Activated CD8-positive, alpha-beta memory T cell treated with anti-CD3 and anti-CD28 coated beads for 48 hours (primary cell): ENCODE results near the gene CHMP4A.

Experiments used
- DNase-seq, 3 experiments: peaks; one replicate each; pipeline ENCODE4 v3.0.0-alpha.2; 2020; ENCODE audit warnings: low read depth in 2 of 3, low spot score in 2 of 3

Gene CHMP4A

DNA sequence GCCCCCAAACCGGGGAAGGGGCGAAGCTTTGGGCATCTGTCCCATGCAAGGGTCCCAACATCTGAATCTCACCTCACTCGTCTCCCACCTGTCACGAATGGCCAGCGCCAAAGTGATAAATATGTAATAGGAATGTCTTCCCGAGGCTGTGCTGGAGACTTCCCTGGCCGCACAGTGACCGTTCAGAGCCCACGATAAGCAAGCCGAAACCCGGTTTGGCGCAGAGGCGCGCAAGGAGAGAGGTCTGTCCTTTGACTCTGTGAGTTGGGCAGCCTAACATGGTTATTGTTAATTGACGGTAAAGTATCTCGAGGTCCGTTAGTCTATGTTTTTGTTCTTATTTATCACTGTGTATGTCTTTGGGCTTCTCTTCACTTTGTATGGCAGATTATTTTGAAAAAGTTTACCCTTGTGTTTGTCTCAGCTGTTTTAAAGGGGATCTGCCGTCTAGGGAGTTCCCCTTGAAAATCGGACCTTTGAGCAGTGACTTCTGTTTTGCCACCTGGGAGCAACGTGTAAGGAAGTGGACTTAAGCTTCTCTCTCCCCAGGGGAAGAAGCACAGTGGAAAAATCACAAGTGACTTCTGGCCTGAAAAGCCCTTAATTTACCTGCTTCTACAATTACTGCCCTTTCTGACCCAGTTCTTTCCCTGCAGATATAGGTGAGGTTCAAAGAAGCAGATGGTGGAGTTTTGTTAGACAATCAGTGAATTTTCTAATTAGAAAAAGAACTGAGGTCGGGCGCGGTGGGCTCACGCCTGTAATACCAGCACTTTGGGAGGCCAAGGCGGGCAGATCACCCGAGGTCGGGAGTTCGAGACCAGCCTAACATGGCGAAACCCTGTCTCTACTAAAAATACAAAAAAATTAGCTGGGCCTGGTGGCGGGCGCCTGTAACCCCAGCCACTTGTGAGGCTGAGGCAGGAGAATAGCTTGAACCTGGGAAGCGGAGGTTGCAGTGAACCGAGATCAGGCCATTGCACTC, 16.9 kb downstream of the CHMP4A start:
- DNase-seq: no peak

DNA sequence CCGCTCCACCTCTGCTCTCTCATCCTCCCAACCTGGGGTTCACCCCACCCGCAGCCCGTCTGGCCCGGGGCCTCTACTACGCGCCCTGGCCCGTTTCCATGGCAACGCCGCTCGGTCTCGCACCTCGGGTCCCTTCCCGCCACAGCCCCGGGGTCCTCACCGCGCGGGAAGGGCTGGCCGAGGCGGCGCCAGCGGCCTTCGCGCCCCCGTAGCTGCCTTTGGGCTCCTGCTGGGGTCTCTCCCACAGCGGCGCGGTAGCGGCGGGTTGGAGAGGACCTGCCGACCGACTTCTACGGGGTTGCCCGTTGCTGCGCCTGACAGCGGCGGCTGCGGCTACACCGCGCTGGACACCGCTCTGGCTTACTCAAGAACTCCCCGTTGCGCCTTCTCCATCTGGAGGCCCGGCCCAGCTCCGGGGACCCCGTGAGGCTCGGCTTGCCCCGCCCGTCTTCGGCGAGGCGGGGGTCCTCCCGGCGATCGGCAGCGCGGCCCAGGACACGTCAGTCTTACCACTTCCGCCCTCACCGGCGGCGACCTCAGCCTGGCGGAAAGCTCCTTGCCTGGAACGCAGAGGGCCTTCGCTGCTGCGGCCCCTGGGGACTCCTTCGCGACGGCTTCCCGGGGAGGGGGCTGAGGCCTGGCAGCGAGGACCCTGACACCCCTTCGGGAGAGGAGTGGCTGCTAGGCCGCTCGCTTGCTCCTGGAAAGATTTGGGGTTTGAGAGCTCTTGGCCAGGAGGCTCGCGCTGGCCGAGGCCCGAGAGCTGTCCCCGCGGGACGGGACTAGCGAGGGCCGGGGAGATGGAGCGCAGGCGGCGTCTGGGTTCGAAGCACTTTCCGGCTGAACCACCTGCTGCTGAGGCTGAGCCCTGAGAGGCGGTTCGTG, 17.9 kb downstream of the CHMP4A start, which contains the start of gene TM9SF1:
Gene TM9SF1 (minus strand): TSS at position 256 of the 885 bp plus-strand sequence. CDS start 422 bp downstream, outside the sequence.
- DNase-seq: peak; percentile 72 to 84 (median 75)

DNA sequence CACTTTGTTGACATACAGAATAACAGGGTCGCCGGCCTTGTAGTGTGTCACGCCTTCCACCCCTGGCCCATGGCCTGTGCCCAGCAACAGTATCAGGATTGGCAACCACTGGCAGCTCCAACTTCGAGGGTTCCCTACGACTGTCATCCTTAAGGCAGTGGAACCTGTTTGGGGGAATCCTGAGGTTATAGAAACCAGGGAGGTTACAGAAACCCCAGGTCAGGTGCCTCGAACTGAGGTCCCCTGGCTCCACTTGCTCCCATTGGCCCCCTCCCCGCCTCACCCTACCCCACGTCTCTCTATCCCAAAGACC, 18.5 kb downstream of the CHMP4A start:
- DNase-seq: no peak

DNA sequence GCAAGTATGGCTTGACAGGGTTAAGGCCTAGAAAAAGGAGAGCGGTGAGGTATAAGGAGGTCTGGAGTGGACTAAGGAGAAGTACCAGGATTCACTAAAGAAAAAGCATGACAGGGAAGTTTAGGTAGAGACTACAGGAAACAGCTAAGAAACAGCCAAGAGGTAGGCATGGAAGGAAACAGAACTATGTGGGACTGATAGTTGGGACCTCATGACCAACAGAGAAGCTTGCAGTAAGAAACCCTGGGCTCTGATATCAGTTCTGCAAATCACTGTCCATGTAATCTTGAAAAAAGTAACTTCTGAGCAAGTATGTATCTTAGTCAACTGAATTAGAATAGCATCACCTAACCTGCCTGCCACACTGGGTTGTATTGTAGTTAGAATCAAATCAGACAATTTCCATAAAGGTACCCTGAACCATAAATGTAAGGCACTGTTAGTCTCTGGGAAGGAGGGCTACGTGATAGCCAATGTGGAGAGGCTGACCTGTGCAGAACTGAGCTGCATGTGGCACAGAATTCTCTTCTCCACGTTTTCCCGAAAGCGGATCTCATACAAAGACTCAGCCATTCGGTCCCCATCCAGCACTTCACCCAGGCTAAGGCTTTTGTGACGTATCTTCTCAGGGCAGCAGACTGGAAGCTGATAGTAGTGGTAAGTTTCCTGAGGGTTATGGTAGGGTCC, 19.0 kb downstream of the CHMP4A start:
- DNase-seq: no peak

DNA sequence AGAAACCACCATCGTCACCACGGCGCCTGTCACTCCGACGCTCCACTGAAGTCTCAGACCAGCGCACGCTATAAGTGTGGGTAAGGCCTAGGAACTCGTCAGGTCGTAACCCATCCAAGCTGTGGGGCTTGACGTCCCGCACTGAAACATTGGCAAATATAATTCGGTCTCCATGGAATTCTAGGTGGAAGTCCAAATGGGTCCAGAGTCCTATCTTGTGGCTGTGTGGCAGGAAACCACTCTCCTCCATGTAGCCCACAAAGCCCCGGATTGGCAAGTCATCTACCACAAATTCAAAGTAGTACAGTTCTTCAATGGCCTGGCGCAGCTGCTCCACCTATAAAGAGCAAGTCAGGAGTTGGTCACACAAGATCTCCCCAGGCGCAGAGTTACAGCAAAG, 20.4 kb downstream of the CHMP4A start:
- no peak for DNase-seq

DNA sequence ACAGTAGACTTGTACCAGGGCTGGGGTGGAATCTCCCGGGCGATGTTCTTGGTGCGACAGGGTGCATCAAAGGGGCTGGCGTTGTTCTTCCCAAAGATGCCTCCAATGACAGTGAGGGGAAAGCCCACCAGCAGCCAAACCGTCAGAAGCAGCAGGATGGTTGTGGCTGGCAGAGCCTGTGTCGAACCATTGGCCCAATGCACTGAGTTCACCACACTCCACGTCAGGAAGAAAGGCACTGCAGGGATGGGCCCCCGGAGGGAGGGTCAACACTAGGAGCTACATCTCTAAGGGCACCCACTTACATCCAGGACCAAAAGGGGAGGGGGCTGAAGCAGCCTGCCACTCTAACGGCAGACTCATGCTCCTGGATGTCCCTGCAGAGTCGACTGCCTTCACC, 22.9 kb downstream of the CHMP4A start:
- no peak for DNase-seq

GRCh38 chr14:24189460-24189859, 23.8 kb downstream of the CHMP4A start:
- DNase-seq: no peak

DNA sequence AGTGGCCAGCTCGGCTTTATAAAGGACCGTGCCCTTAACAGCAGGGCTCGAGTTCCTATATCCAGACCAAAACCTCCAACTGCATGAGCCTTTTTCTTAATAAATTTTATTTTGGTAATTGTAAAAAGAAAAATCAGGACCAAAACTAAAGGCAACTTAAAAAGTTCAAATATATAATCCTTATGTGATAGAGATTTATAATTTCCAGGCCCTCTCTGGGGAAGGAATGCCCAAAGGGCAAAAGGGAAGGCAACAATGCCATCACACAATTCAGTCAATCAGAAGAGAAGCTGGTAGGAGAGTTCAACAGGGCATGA, 24.3 kb downstream of the CHMP4A start:
- no peak for DNase-seq

- peak; percentile 71 to 90 (median 86) for DNase-seq
Observed at GRCh38 chr14:24188251-24189058, 24.8 kb downstream of the CHMP4A start, which contains the start of gene IPO4. Gene IPO4 (minus strand): TSS chr14:24188816. CDS start chr14:24188787, 29 bp downstream.

- DNase-seq: no peak
Observed at GRCh38 chr14:24187539-24187915, 25.8 kb downstream of the CHMP4A start.

- DNase-seq: no peak
Observed at GRCh38 chr14:24186831-24187538, 26.3 kb downstream of the CHMP4A start.

DNA sequence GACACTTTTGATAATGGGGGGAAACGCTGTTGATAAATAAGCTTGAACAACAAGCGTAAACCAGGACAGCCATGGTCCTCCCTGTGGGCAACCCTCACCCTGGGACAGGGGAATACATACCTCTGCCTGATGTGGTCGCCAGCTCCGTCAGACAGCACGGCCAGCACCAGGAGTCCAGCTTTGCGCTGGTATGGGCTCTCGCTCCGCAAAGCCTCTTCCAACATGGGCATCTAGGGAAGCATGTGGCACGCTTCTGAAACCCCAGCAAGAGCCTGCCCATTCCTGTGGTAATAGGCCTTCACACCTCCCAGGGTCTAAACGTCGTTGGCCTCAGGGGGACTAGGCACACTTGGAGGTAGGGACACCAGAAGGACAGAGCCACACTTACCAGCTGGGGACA, 27.5 kb downstream of the CHMP4A start:
- no peak for DNase-seq

DNA sequence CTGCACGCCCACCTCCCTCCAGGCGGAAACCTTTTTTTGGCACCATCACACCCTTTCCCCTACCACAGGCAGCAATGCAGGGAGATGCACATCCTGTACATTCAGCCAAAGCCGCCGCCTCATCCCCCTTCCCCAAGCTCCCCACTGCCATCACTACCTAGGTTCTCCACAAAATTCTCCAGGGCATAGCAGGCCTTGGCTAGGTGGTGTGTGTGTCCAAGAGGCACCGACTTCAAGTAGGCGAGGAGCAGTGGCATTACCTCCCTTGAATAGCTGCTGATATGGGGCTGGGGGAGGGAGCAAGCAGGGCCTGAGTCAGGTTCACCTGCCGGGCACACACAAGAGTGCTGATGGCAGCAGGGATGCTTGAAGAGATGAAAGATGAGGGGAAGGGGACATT, 28.3 kb downstream of the CHMP4A start:
- DNase-seq: no peak

- no peak for DNase-seq
Observed at GRCh38 chr14:24184104-24184970, 29.0 kb downstream of the CHMP4A start.

DNA sequence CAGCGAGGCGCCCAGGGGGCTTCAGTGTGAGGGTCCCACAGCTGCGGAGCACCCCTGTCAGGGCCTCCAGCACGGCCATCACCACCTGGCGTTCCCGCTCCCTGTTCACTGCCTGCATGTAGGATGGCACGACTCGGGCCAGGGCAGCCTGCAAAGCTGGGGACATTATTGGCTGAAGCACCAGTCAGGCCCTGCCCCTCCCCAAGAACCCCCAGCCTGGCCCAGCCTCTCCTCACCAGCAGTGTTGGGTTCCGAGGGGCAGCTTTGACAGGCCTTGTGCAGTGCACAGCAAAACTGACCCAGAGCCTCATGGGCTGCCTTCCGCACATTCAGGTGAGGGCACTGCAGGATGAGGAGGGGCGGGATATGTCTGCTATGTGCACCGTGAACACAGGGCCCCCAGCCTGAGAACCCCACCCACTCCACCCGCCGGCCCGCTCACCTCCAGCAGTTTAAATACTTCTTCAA, 30.2 kb downstream of the CHMP4A start:
- no peak for DNase-seq

DNA sequence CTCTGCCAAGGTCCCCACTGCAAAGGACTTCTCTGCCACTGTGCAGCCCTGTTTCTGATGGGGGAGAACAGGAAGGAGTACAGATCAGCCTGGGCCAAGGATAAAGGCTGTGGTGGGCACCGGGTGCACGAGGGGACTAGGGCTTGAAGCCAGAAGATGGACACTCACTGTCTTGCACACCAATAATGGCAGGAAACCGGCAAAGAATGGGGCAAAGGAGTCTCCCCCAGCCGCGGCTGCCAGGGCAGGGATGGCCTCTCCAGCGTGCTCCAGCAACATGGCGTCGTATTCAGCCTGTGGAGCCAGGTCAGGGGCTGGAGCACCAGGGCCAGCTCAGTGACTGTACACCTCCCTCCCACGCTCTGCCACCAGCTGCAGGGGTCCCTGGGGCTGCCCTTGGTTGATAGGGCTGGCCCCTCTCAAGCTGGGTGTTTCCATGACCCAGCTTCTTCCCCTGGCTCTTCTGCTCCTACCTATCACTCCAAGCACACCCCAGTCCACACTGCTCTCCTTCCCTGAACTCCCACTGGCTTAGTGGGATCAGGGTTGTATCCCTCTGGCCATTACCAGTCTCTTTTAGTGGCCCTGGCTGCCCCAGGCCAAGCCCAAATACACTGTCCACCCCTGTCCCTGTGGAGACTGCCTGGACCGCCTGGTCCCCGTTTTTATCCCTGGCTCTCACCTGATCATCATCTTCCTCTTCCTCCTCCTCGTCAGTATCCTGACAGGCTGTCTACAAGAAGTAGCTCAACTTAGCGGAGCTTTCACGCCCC, 31.0 kb downstream of the CHMP4A start:
- no peak for DNase-seq

GRCh38 chr14:24181371-24182077, 31.8 kb downstream of the CHMP4A start:
- DNase-seq: no peak
